Peyer's patch (tissue), 4 donors: ENCODE measurements around the gene ENG.

Source experiments
- POLR2A ChIP-seq, 2 donors: fragments of 450-650 bp; IDR thresholded peaks; one replicate each; pipeline ENCODE4 v1.5.1; 2017; ENCODE audit warnings: antibody characterized with exemption in 2 of 2, mild to moderate bottlenecking in 2 of 2, moderate library complexity in 2 of 2
- TF ChIP-seq, protein P1 (sequence below), 6 experiments: fragments of 450-650 bp in 4 of 6; fragments of 200-600 bp in 2 of 6; sonication (generic) in 1 of 6; IDR thresholded peaks; one replicate each; pipeline ENCODE4 v1.5.1; 2017 to 2019; ENCODE audit warnings: antibody characterized with exemption in 6 of 6, mild to moderate bottlenecking in 3 of 6, moderate library complexity in 1 of 6

DNA sequence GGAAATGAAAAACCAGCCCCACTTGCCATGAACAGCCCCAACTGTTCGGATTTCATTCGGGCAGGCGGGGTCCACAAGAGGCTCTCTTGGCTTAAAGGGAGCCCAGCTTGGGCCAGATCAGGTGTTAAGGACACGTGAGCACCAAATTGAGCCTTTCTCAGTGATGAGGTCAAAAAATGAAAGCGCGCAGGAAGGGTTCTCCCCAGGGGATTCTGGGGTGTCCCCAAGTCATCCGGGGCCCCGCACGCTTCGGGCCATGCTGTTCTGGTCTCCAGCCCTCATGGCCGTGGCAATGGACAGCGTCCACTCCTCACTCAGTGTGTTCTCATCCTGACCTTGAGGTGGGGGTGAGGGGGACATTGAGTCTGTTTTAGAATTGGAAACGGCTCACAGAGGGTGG, 12.1 kb upstream of the ENG start:
- TF ChIP-seq, protein P1, sequence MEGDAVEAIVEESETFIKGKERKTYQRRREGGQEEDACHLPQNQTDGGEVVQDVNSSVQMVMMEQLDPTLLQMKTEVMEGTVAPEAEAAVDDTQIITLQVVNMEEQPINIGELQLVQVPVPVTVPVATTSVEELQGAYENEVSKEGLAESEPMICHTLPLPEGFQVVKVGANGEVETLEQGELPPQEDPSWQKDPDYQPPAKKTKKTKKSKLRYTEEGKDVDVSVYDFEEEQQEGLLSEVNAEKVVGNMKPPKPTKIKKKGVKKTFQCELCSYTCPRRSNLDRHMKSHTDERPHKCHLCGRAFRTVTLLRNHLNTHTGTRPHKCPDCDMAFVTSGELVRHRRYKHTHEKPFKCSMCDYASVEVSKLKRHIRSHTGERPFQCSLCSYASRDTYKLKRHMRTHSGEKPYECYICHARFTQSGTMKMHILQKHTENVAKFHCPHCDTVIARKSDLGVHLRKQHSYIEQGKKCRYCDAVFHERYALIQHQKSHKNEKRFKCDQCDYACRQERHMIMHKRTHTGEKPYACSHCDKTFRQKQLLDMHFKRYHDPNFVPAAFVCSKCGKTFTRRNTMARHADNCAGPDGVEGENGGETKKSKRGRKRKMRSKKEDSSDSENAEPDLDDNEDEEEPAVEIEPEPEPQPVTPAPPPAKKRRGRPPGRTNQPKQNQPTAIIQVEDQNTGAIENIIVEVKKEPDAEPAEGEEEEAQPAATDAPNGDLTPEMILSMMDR (IDR thresholded peaks at IDR 0.05): no peak
- TF ChIP-seq POLR2A (IDR thresholded peaks at IDR 0.05): no peak
